Fibroblast of mammary gland (primary cell): ENCODE measurements around the gene FAT2.

Experiments used
- DNase-seq: peaks from one replicate; pipeline ENCODE4 v3.0.0-alpha.2; 2010; ENCODE audit warnings: low read depth
- H3K4me3 ChIP-seq: 2 replicates; pipeline ENCODE4 v1.5.1; 2011; ENCODE audit warnings: low read depth, mild to moderate bottlenecking, low read length, moderate library complexity; ENCODE audit not compliant: control insufficient read depth
- TF ChIP-seq, protein P1 (sequence below): conservative IDR thresholded peaks from 2 replicates; pipeline ENCODE4 v1.5.1; 2011; ENCODE audit warnings: low read depth, low read length, inconsistent platforms; ENCODE audit not compliant: control insufficient read depth, insufficient read depth

The FAT2 gene

DNA sequence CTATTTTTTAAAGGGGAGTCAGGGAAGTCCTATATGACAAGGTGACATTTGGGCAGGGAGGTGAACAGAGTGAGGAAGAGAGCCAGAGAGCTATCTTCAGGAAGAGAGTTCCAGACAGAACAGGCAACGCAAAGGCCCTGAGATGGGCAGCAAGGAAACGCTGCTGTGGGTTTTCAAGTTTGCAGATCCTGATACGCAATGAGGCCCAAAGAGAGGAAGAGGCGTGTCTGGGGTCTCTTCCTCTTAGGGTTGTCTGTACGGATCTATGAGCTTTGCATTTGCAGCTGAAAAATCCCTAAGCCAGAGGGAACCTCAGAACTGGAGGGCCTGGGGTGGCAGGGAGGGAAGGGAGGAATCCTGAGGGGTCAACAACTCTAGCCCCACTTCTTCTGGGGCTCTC is 13.6 kb downstream of the FAT2 start:
- TF ChIP-seq, protein P1, sequence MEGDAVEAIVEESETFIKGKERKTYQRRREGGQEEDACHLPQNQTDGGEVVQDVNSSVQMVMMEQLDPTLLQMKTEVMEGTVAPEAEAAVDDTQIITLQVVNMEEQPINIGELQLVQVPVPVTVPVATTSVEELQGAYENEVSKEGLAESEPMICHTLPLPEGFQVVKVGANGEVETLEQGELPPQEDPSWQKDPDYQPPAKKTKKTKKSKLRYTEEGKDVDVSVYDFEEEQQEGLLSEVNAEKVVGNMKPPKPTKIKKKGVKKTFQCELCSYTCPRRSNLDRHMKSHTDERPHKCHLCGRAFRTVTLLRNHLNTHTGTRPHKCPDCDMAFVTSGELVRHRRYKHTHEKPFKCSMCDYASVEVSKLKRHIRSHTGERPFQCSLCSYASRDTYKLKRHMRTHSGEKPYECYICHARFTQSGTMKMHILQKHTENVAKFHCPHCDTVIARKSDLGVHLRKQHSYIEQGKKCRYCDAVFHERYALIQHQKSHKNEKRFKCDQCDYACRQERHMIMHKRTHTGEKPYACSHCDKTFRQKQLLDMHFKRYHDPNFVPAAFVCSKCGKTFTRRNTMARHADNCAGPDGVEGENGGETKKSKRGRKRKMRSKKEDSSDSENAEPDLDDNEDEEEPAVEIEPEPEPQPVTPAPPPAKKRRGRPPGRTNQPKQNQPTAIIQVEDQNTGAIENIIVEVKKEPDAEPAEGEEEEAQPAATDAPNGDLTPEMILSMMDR: no peak
- H3K4me3 ChIP-seq: no peak overlapping the region
- DNase-seq: no peak

DNA sequence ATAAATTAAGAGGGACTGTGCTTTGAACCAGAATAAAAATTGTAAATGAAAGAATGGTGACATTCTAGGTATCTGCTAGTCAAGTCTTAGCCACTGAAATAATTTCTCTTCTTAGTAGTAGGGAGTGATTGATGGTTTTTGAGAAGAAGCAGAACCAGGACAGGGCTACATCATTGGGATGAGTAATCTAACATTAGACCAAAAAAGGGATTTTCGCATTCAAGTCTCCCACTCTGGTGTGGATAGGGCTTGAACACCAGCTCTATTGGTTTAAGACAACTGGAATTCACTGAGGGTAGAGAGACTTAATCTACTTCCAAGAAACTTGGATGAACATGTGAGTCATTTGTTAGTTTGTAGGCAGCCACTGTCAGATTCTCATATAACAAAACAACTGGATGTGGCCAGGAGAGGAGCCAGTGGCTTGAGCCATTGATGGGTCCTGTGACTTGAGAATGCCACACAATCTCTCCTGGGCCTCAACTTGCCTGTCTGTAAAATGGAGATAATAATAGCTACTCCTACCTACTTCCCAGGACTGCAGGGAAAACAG is 16.6 kb downstream of the FAT2 start:
- no peak overlapping the region for H3K4me3 ChIP-seq
- no peak for DNase-seq
- TF ChIP-seq, protein P1: no peak

DNA sequence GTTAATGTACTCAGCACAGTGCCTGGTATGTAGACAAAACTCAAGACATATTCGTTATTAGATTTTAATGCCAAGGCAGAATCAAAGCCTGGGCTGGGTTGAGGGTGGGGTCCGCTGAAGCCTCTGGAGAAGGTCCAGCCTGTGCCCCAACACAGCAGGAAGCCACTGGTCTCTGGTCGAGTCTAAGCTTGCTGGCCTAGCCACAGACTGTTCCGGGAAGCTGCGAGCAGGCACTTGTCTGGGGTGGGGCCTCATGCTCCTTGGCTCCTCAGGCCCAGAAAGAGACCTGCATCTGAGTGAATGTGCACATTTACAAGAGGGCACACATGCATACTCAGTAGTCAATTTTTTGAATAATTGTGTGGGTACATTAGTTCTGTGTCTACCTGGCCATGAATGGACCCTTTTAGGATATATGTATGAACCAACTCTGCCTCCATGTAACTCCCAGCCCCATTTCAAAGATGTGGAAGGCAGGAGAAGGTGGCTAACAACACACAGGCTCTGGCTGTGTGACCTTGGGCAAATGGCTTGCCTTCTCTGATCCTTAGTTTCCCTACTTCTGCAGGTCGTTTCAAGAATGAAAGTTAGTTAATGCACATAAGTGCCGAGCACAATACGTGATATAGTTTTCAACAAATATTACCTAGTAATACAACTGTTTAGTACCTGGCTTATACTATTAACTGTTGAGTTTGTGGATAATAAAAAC is 18.3 kb downstream of the FAT2 start:
- H3K4me3 ChIP-seq: no peak overlapping the region
- TF ChIP-seq, protein P1: no peak
- DNase-seq: no peak

DNA sequence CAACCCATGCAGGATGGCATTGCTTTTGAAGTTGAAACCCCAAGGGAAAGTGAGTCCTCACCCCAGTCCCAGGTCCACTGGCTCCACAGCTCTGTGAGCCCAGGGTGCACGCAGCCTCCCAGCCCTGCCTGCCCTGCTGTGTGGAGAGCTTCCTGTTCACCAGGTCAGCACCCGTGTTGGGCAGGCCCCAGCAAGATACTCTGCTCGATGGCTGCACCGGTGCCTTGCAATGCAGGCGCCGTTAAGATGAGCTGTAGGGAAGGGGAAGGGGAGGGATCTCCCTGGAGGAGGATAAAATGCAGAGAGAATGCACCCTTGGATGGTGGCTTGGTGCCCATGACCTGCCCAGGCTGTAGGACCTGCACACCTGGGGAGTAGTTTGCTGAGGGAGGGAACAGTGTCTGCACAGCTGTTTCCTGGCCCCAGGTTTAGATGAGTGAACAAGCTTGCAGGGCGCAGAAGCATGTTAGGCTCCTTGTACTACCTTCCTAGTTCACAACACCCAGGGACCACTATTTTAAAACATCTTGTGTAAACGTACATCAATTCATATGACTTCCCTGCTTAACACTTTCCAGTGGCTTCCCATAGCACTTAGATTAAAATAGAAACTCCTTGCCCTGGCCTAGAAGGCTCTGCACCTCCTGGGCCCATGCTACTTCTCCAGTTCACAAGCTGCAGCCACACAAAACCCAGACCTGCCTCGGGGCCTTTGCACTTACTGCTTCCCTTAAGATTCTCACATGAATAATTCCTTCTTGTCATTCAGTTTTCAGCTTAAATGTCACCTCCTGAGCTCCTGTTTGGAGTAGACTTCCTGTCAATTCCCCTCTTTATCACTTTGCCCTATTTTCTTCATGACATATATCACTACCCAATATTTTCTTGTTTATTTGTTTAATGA is 19.6 kb downstream of the FAT2 start:
- no peak for DNase-seq
- no peak overlapping the region for H3K4me3 ChIP-seq
- TF ChIP-seq, protein P1: no peak

DNA sequence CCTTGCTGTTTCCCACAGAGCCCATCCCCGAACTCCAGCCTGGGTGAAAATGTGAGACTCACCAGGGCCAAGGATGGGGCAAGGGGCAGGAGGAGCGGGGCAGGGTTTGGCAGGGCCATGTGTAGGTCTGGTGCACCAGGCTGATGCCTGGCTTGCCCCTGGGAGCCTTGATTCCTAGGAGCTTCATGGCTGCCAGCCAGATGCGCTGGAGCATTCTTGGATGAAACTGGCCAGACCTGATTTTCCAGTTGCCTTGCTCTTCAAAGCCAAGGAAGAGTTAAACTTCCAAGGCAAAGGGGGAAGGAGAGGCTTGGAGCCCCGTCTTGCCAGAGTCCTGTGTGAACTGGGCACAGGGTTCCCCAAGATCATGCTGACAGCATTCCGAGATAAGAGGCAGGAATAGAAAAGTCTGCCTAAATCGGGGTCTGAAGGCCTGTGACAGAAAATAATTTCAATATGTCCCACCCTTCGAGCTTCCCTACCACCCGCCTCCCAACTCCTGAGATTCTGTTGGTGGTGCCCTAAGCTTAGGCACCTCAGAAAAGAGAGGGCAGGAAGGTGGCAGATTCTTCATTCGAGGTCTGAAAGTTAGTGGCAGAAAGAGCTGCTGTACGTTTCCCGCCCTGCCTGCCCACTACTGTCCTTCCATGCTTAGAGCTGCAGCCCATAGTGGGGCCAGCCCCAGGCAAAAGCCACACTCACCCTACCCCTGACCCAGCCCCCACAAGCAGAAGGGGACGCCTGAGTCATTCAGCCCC is 20.4 kb downstream of the FAT2 start:
- H3K4me3 ChIP-seq: no peak overlapping the region
- no peak for DNase-seq
- TF ChIP-seq, protein P1: no peak

DNA sequence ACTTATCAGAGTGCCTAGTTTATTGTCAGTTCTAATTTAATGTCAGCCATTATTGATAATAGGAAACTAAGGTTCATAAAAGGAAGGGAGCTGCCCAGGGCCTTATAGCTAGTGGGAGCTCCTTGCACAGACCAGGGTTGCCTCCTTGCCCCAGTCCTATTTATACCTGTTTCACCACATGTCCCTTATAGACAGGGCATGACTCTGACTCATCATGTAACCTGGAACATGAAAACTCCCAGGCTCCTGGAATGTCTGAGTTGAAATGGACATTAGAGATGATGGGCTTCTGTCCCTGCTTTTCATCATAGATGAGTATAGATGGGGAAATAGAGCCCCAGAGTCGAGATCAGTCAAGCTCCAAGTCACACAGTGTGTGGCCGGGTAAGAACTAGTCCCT is 21.1 kb downstream of the FAT2 start:
- TF ChIP-seq, protein P1: no peak
- no peak overlapping the region for H3K4me3 ChIP-seq
- no peak for DNase-seq
